GM13976 (cell line): ENCODE measurements around the gene MST1.

Source experiments
- DNase-seq: peaks from one replicate; pipeline ENCODE4 v3.0.0; 2012; ENCODE audit warnings: low spot score
- CTCF ChIP-seq: IDR thresholded peaks from 2 replicates; pipeline ENCODE4 v1.5.1; 2012; ENCODE audit warnings: borderline replicate concordance, mild to moderate bottlenecking; ENCODE audit not compliant: insufficient read depth; ENCODE audit errors: extremely low read depth, missing control alignments, control extremely low read depth
- in situ Hi-C: fragments of 300-500 bp; cut with MboI; formaldehyde crosslinking; loops from one replicate; pipeline ENCODE4 v1.12.0; 2022; ENCODE audit warnings: low sequenced_read_pairs, mixed read lengths, inconsistent platforms; ENCODE audit not compliant: unreplicated experiment

MST1 gene

GRCh38 chr3:49675912-49676311 lies 13.4 kb downstream of the MST1 start:
- no peak for DNase-seq
- TF ChIP-seq CTCF: no peak
- in situ Hi-C loops: loop anchor here (10.0 kb wide), 1 partner anchor 131 kb away; no protein-coding TSS in a partner anchor

GRCh38 chr3:49674497-49674983 lies 14.7 kb downstream of the MST1 start:
- in situ Hi-C loops: loop anchor here (10.0 kb wide), 1 partner anchor 130 kb away; no protein-coding TSS in a partner anchor
- no peak for TF ChIP-seq CTCF
- DNase-seq: no peak

DNA sequence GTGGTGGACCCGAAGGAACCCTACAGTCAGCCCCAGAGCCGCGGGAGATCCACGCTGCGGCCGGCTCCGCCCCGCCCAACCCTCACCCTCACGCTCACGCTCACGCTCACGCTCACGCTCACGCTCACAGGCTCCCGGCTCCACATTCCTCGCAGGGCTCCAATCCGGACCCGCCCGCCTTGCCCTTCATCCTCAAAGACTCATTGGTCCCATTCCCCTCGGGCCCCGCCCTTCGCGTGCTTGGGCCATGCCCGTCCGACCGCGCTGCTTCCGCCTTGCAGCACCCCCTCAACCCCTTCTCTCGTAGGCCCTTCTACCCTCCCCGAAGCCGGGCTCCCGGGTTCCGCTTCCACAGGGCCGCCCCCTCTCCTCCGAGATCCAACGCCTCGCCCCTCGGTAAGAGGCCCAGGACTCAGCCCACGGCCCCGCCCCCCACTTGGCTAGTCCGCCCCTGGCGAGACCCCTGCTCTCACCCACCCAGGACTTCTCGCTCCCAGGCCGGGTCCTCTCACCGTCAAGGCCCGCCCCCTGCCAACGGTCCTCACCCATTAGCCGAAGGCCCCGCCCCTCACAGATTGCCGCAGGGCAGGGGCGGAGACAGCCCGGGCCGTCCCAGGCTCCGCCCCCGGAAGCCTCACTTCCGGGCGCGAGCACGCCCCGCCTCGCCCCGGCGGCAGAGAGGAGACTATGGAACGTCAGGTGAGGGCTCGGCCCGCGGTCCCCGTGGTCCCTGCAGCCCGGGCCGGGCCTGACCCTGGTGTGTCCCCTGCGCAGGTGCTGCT lies 15.4 kb downstream of the MST1 start, which contains the start of gene APEH:
Gene APEH, plus strand, starts transcription at position 637 of the 782 bp plus-strand sequence. Its CDS starts 51 bp downstream, at position 688.
- no peak for TF ChIP-seq CTCF
- peak; percentile 99 for DNase-seq
- in situ Hi-C loops: loop anchor here (10.0 kb wide), 1 partner anchor 129 kb away; no protein-coding TSS in a partner anchor

DNA sequence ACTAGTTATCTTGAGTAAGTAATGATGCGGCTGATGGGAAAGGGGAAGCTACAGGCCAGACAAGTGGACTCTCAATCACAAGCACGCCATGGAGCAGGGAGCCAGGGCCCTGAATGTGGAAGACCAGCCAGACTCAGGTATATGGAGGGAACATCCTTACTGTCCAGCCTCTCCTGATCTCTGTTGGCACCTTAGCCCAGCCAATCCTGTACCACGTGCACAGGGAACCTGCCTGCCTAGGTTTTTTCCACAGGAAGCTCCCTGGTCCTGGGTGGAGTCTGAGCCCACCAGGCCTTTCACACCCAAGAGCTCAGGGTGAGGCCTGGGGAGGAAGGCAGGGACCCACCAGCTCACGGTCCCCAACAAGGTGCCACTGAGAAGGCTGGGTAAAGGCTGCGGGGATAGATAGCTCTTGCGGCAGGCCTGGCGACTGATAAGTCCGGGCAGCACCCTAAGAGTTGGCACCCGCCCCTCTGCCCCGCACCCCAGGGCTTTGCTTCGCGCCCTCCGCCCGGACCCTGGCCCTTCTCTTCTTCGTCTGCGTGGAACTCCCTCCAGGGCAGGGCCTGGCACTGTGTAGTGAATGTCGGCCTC lies 16.1 kb downstream of the MST1 start:
- in situ Hi-C loops: loop anchor here (10.0 kb wide), 1 partner anchor 128 kb away; no protein-coding TSS in a partner anchor
- no peak for TF ChIP-seq CTCF
- no peak for DNase-seq

GRCh38 chr3:49671291-49672288 lies 17.7 kb downstream of the MST1 start:
- TF ChIP-seq CTCF: peak; percentile 75
- in situ Hi-C loops: loop anchor here (10.0 kb wide), 1 partner anchor 127 kb away; no protein-coding TSS in a partner anchor
- DNase-seq: peak; percentile 86

- TF ChIP-seq CTCF: no peak
- in situ Hi-C loops: loop anchor here (10.0 kb wide), 1 partner anchor 126 kb away; no protein-coding TSS in a partner anchor
- no peak for DNase-seq
These were observed 18.4 kb downstream of the MST1 start for GRCh38 chr3:49670940-49671290.
